ENCODE measurements around the gene TUBGCP2.

TUBGCP2 gene

GRCh38 chr10:133316732-133317131 lies 8.1 kb upstream of the TUBGCP2 start:
- TF ChIP-seq, protein P1, sequence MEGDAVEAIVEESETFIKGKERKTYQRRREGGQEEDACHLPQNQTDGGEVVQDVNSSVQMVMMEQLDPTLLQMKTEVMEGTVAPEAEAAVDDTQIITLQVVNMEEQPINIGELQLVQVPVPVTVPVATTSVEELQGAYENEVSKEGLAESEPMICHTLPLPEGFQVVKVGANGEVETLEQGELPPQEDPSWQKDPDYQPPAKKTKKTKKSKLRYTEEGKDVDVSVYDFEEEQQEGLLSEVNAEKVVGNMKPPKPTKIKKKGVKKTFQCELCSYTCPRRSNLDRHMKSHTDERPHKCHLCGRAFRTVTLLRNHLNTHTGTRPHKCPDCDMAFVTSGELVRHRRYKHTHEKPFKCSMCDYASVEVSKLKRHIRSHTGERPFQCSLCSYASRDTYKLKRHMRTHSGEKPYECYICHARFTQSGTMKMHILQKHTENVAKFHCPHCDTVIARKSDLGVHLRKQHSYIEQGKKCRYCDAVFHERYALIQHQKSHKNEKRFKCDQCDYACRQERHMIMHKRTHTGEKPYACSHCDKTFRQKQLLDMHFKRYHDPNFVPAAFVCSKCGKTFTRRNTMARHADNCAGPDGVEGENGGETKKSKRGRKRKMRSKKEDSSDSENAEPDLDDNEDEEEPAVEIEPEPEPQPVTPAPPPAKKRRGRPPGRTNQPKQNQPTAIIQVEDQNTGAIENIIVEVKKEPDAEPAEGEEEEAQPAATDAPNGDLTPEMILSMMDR (IDR thresholded peaks at IDR 0.05; ENCODE audit: borderline replicate concordance, extremely low read depth, low read length, poor library complexity, severe bottlenecking) = no peak
- no peak for TF ChIP-seq EZH2 (IDR thresholded peaks at IDR 0.05; ENCODE audit: borderline replicate concordance, low read depth, low read length, severe bottlenecking)
- ATAC-seq (ENCODE audit: insufficient read depth, low read depth) = no peak
- no peak overlapping the region for H2AFZ ChIP-seq (ENCODE audit: low read depth, low read length)
- peaks cover 12% of the 10 kb centered on the region for H3K36me3 ChIP-seq (ENCODE audit: insufficient read depth, low read length)
- peaks cover 10% of the 10 kb centered on the region for H3K27me3 ChIP-seq (ENCODE audit: insufficient read depth, low read length, poor library complexity)
- no peak overlapping the region for H3K4me2 ChIP-seq (ENCODE audit: insufficient read depth, low read length)
- no peak for DNase-seq
- no peak overlapping the region for H3K4me3 ChIP-seq (ENCODE audit: low read depth in 1 of 2, low read length in 2 of 2)
- H3K9ac ChIP-seq (ENCODE audit: low read depth, low read length) = no peak overlapping the region
- no peaks in the 10 kb centered on the region for H3K79me2 ChIP-seq (ENCODE audit: insufficient read depth, low read length)
- peaks cover 6% of the 10 kb centered on the region for H3K4me1 ChIP-seq (ENCODE audit: insufficient read depth, low read length)
- H4K20me1 ChIP-seq (ENCODE audit: insufficient read depth, low read length) = peaks cover 4% of the 10 kb centered on the region; the same call in 1 of the 2 replicates
- no peaks in the 10 kb centered on the region for H3K9me3 ChIP-seq (ENCODE audit: insufficient read depth, low read length, severe bottlenecking)
- H3K27ac ChIP-seq (ENCODE audit: low read length) = no peak overlapping the region

DNA sequence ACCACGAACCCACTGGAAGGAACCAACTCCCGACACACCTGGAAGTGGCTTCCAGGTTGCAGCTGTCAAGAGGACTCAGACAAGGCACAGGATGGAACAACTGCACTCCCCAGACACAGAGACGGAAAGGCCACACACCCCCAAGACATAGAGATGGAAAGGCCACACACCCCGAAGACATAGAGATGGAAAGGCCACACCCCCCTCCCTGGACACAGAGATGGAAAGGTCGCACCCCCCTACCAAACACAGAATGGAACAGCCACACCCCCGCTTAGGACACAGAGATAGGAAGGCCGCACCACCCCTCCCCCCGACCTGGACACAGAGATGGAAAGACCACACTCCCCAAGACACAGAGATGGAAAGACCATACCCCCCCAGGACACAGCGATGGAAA lies 7.6 kb upstream of the TUBGCP2 start:
- H4K20me1 ChIP-seq (ENCODE audit: insufficient read depth, low read length) = peaks cover 4% of the 10 kb centered on the region; the same call in 1 of the 2 replicates
- TF ChIP-seq, protein P1 (IDR thresholded peaks at IDR 0.05; ENCODE audit: borderline replicate concordance, extremely low read depth, low read length, poor library complexity, severe bottlenecking) = no peak
- no peak for TF ChIP-seq EZH2 (IDR thresholded peaks at IDR 0.05; ENCODE audit: borderline replicate concordance, low read depth, low read length, severe bottlenecking)
- no peak overlapping the region for H3K4me2 ChIP-seq (ENCODE audit: insufficient read depth, low read length)
- peaks cover 10% of the 10 kb centered on the region for H3K27me3 ChIP-seq (ENCODE audit: insufficient read depth, low read length, poor library complexity)
- no peak overlapping the region for H2AFZ ChIP-seq (ENCODE audit: low read depth, low read length)
- no peak overlapping the region for H3K9ac ChIP-seq (ENCODE audit: low read depth, low read length)
- H3K9me3 ChIP-seq (ENCODE audit: insufficient read depth, low read length, severe bottlenecking) = no peaks in the 10 kb centered on the region
- ATAC-seq (ENCODE audit: insufficient read depth, low read depth) = no peak
- no peak overlapping the region for H3K4me3 ChIP-seq (ENCODE audit: low read depth in 1 of 2, low read length in 2 of 2)
- H3K4me1 ChIP-seq (ENCODE audit: insufficient read depth, low read length) = peaks cover 6% of the 10 kb centered on the region
- DNase-seq = no peak
- H3K79me2 ChIP-seq (ENCODE audit: insufficient read depth, low read length) = no peaks in the 10 kb centered on the region
- H3K27ac ChIP-seq (ENCODE audit: low read length) = no peak overlapping the region
- H3K36me3 ChIP-seq (ENCODE audit: insufficient read depth, low read length) = peaks cover 17% of the 10 kb centered on the region

DNA sequence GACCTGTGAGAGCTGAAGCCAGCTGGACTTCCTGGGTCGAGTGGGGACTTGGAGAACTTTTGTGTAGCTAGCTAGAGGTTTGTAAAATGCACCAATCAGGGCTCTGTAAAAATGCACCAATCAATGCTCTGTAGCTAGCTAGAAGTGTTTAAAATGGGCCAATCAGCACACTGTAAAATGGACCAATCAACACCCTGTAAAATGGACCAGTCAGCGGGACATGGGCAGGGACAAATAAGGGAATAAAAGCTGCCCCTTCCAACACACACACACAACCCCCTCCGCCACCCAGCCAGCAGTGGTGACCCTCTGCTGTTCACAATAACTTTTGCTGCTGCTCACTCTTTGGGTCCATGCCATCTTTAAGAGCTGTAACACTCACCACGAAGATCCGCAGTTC lies 7.2 kb upstream of the TUBGCP2 start:
- TF ChIP-seq, protein P1 (IDR thresholded peaks at IDR 0.05; ENCODE audit: borderline replicate concordance, extremely low read depth, low read length, poor library complexity, severe bottlenecking) = no peak
- no peak for TF ChIP-seq EZH2 (IDR thresholded peaks at IDR 0.05; ENCODE audit: borderline replicate concordance, low read depth, low read length, severe bottlenecking)
- H3K4me2 ChIP-seq (ENCODE audit: insufficient read depth, low read length) = no peak overlapping the region
- H3K27me3 ChIP-seq (ENCODE audit: insufficient read depth, low read length, poor library complexity) = peaks cover 10% of the 10 kb centered on the region
- no peak for DNase-seq
- H3K36me3 ChIP-seq (ENCODE audit: insufficient read depth, low read length) = peaks cover 19% of the 10 kb centered on the region
- no peak overlapping the region for H3K27ac ChIP-seq (ENCODE audit: low read length)
- peaks cover 6% of the 10 kb centered on the region for H3K4me1 ChIP-seq (ENCODE audit: insufficient read depth, low read length)
- peaks cover 4% of the 10 kb centered on the region; the same call in 1 of the 2 replicates for H4K20me1 ChIP-seq (ENCODE audit: insufficient read depth, low read length)
- no peak overlapping the region for H2AFZ ChIP-seq (ENCODE audit: low read depth, low read length)
- H3K4me3 ChIP-seq (ENCODE audit: low read depth in 1 of 2, low read length in 2 of 2) = no peak overlapping the region
- no peak for ATAC-seq (ENCODE audit: insufficient read depth, low read depth)
- no peaks in the 10 kb centered on the region for H3K79me2 ChIP-seq (ENCODE audit: insufficient read depth, low read length)
- no peaks in the 10 kb centered on the region for H3K9me3 ChIP-seq (ENCODE audit: insufficient read depth, low read length, severe bottlenecking)
- no peak overlapping the region for H3K9ac ChIP-seq (ENCODE audit: low read depth, low read length)

DNA sequence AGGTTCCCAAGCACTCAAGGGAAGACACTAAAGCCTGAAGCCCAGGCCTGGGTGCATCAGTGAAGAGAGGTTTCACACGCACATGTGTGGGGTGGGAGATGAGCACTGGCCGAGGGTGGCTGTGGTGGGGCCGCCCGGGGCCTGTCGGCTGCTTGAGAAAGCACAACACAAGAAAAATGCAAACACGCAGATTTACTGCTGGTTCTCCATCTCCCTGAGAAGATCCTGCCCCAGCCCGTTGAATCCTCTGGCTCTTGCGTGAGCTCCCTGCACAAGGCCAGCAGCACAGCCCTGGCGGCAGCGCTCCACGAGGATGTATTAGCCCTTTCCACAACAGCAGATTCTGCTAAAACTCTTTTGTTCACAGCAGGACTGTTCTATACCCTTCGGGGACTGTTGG lies 6.2 kb upstream of the TUBGCP2 start:
- Histone ChIP-seq H3K27ac (ENCODE audit: low read length) (no peak overlapping the region), H3K9ac (ENCODE audit: low read depth, low read length) (no peak overlapping the region), H3K9me3 (ENCODE audit: insufficient read depth, low read length, severe bottlenecking) (no peaks in the 10 kb centered on the region), H3K36me3 (ENCODE audit: insufficient read depth, low read length) (peaks cover 28% of the 10 kb centered on the region), H4K20me1 (ENCODE audit: insufficient read depth, low read length) (peaks cover 12% of the 10 kb centered on the region; the same call in 1 of the 2 replicates), H3K4me1 (ENCODE audit: insufficient read depth, low read length) (peaks cover 8% of the 10 kb centered on the region), H3K4me3 (ENCODE audit: low read depth in 1 of 2, low read length in 2 of 2) (no peak overlapping the region), H3K27me3 (ENCODE audit: insufficient read depth, low read length, poor library complexity) (peaks cover 10% of the 10 kb centered on the region), H3K4me2 (ENCODE audit: insufficient read depth, low read length) (no peak overlapping the region), H3K79me2 (ENCODE audit: insufficient read depth, low read length) (no peaks in the 10 kb centered on the region), H2AFZ (ENCODE audit: low read depth, low read length) (no peak overlapping the region)
- TF ChIP-seq, protein P1 (IDR thresholded peaks at IDR 0.05; ENCODE audit: borderline replicate concordance, extremely low read depth, low read length, poor library complexity, severe bottlenecking) = no peak
- TF ChIP-seq EZH2 (IDR thresholded peaks at IDR 0.05; ENCODE audit: borderline replicate concordance, low read depth, low read length, severe bottlenecking) = no peak
- DNase-seq = no peak
- no peak for ATAC-seq (ENCODE audit: insufficient read depth, low read depth)
